ENCODE results near the gene KCNMB1.
"Not testable (repeated sequence)": the region's sequence is repeated elsewhere in the genome, so short reads cannot be mapped to it uniquely, and the experiment has no call there.

Gene KCNMB1

GRCh38 chr5:170413897-170414296 lies 24.7 kb upstream of the KCNMB1 start:
- DNase-seq = no peak

GRCh38 chr5:170411100-170411499 lies 21.9 kb upstream of the KCNMB1 start:
- no peak for DNase-seq

DNA sequence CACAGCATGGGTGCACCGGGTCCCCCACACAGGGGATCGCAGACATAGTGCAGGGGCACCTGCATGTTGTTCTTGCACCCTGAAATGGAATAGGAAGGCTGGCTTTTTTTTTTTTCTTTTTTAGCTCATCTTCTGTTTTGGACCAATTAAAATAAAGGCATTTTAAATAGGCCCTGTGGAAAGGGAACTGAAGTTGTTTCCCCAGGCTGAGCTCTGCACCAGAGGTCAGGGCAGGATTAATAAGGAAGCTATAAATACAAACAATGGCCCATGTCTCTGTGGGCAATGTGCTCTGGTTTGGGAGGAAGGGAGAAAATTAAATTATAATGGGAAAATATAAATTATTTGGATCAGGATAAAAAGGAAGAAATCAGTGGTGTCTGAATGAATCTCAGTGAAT lies 21.2 kb upstream of the KCNMB1 start:
- DNase-seq = no peak

- DNase-seq = no peak
These were observed 19.9 kb upstream of the KCNMB1 start for GRCh38 chr5:170408877-170409660.

DNA sequence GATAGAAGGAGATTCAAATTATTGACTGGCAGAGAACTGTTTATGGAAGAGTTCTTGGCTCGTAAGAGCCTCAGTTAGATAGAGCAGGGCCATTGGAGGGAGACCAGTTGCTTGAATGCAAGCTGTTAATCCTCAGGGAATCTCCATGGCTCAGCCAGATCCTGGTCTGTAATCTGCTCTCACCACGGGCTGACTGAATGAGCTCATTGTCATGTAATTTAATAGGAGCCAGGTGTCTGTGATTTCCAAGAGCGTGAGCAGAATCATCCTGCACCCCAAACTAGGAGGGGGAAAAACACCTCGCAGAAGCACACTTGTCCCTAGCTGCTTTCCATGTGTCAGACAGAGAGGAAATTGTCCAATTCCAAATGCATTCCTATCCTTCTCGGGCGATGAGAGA lies 19.1 kb upstream of the KCNMB1 start:
- DNase-seq = peak; percentile 11

DNA sequence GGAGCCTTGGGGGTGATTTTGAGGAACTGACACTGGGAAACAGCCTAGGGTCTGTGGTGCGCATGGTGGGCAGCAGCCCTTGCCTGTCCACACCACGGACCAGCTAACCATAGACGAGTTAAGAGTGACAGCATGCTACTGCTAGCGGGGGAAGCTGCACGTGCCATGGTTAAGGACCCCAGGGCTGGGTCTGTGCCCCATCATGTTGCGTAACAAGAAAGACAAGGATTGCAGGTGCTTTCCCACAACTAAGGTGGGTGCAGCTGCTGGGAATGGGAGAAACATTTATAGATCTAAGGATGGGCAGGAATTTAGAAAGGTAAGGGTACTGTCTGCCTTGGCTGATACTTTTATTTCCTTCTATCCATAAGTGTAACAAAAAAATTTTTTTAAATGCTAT lies 17.9 kb upstream of the KCNMB1 start:
- DNase-seq = no peak

DNA sequence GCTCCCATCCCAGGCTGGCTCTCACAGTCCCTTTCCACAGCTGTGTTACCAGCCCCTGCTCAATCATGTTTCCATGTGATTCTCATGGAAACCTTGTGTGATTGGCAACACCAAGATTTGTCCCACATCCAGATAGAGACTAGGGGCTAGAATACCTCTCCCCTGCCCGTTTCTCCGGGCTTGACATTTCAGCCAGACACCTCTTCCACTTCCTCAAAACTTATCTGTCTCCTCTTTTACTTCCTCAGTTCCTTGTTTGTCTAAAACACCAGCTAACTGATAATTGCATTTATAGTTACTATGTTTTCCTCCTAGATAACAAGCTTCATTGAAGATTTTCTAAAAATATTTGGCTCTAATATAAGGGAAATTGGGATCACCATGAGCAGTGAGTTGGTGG lies 16.6 kb upstream of the KCNMB1 start:
- DNase-seq = no peak

DNA sequence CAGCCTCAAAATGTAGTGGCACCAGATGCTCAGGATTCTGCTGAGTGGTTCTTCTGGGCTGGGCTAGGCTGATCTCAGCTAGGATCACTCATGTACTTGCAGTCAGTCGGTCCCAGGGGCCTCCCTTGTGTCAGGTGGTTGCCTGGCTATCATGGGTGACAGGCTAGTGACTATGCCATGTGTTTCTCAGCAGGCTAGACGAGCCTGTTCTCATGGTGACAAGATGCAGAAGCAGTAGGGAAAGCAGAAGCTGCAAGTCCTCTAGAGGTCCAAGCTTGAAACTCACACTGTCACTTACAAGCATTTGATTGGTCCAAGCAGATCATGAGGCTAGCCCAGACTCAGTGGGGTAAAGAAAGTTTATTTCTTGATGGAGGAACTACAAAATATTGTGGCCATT lies 15.2 kb upstream of the KCNMB1 start:
- peak; percentile 13 for DNase-seq

- DNase-seq = no peak
These were observed 14.5 kb upstream of the KCNMB1 start for GRCh38 chr5:170403675-170404074.

DNA sequence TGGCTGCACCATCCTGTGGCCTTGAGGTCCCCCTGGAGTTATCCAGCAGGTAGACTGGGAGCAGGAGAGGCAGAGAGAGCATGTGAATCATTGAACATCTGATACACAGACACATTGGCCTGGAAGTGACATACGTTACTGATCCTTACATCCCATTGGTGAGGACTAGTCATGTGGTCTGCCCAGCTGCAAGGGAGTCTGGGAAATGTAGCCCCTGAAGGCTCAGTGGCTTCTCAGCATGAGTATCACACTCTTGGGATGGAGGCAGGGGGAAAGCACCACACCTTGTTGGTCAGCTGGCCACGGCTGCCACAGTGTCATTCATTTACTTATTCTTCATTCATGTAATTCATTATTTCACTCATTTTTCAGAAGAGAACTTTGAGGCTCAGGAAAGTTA lies 13.3 kb upstream of the KCNMB1 start:
- DNase-seq = no peak

- DNase-seq = no peak
These were observed 7.9 kb upstream of the KCNMB1 start for GRCh38 chr5:170397059-170397458.

DNA sequence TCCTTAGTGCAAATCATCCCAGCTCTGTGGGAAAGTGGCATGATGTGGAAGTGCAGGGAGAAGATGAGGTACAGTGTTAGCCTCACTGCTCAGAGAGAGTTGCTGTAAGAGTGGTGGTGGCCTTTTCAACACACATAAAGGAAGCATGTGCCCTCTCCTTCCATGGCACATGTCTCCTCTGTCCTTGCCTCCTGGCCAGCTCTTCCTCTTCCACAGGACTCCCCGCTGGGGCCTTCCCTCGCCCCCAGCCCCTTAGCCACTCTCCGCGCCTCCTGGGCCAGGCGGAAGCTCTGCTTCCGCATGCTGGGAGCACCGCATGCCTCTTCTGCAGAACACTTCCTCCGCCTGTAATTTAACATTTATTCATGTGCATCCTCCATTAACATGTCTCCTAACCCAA lies 4.8 kb upstream of the KCNMB1 start:
- no peak for DNase-seq

- DNase-seq = no peak
These were observed 4.1 kb upstream of the KCNMB1 start for GRCh38 chr5:170393235-170393634.

- no peak for DNase-seq
These were observed 1.3 kb upstream of the KCNMB1 start for GRCh38 chr5:170390472-170390871.

DNA sequence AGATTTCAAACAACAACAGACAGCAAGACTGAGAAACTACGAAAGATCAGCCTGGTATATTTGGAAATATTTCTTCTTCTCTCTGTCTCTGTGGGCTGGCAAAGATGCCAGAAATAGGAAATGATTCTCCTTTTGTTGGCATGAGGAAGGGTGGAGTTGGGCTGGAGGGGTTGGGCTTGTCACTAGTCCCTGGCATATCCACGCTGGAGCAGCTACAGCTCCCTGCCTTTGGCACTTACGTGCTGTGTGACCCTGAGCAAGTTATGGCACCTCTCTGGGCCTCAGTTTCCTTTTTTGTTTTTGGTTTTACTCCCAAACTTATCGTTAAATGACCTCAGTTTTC lies 354 bp upstream of the KCNMB1 start:
- no peak for DNase-seq

DNA sequence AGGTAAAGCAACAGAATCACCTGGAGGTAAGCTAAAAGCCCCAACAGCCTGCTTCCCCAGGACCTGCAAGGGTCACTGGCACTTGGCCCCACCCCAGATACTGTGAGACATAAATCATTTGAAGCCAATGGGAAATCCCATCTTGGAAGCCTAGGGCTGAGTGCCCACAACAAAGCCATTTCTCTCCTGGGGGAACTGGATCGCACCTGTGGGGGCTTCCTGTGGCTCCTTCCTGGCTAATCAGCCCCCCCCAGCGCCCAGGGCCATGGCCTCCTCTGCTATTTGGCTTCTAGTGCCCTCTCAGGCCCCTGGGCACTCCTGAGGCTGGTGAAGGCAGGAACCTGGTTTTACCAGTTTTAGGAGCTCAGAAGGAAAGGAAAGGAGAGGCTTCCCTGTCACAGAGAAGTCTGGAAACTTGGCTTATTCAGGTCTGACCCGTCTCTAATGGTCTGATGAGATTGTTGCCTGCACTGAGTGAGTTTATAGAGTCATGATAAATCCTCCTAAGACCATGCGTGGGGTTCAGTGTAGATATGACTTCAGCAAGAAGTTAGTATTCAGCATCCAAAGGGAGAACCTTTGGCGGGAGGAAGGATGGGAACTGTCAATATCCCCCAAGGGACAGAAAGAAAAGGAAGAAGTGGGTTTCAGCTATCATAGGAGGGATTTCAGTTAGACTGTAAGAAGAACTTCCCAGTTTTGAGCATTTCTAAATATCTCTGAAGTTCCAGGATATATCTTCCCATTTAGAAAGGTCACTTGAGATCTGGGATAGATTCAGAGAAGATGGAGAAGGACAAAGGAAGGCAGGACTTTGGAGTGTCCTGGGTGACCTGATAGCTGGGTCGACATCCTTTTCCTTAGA lies 1.2 kb downstream of the KCNMB1 start:
- DNase-seq = no peak

DNA sequence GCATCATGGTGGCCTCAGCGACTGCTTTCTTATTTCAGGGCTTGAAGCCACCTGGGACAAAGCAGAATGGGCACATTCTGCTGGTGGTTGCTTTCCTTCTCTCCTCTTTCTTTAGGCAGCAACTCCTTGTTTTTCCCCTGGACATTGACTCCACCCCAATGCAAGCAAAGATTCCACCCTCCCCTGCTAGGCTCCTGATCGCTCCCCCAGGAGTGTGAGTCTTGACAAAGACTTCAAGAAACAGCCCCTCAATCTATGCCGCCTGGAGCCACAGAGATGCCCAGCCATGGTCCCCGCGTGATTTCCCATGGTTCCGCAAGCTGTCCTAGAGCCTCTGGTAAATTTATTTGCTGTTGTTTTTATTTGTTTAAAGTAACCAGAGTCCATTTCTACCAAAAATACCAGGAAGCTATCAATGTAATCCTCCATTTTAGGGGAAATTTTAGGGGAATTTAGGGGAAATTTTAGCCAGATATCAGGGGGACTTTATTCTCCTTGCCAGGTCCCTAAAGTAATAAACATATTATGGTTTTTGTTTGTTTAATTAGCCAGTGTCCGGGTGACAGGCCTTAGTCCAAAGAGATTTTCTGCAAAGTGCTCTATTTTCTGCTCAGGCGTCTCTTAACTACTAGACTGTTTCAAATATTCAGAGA lies 2.3 kb downstream of the KCNMB1 start:
- DNase-seq = no peak

DNA sequence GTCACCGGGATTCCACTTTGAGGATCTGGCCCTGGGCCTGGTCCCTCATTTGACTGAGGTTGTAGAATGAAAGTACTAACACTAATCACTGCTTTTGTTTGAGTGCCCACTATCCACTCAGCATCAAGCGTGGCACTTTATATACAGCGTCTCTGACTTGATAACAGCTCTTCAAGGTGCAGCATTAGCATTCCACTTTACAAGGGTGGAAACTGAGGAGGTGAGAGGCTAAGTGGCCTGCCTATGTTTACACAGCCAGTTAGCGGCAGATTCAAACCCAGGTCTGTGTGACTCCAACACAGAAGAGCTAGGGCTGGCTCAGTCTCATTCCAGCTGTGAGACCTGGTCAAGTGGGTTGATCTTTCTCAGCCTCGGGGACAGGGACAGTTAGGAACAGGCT lies 5.9 kb downstream of the KCNMB1 start:
- DNase-seq = no peak

- DNase-seq = no peak
These were observed 6.4 kb downstream of the KCNMB1 start for GRCh38 chr5:170382790-170383189.

DNA sequence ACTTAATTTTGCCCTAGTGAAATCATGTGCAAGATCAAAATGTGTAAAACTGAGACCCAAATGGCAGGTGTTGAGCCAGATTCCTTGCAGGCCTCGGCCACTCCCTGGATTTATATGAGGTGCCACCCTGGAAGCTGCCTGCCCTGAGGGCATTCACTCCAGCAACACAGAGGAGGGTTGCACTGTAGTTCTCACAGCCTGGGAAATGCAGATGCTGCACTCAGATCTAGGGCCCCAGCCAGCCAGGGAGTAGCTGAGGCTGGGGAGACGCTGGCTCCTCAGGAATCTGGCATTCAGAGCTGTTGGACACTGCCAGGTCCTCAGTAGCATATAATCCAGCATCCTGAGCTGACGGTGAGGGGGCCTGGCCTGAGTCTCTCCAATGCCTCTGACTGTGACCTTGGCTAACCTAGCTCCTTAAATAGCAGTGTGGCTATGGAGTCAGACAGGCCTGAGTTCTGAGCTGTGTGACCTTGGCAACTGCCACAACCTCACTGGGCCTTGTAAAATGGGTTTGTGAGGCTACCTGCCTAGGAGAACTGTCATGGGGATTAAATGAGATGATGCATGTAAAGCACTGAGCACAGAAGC lies 8.7 kb downstream of the KCNMB1 start:
- DNase-seq = no peak

DNA sequence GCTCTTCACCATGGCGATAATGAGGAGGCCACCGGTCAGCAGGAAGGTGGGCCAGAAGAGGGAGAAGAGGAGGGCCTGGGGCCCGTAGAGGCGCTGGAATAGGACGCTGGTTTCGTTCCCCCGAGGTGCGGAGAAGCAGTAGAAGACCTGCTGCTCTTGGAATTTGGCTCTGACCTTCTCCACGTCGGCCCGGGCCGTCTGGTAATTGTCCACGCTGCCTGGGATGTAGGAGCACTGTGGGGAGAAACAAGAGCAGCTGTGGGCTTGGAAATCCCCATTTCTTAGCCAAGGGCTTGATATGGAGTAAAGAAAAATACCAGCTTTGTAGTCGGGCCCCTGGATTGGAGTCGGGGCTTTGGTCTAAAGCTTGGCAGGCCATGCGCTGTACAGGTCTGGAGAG lies 10.4 kb downstream of the KCNMB1 start:
- DNase-seq = no peak

GRCh38 chr5:170377027-170377426 lies 12.1 kb downstream of the KCNMB1 start:
- DNase-seq = no peak

DNA sequence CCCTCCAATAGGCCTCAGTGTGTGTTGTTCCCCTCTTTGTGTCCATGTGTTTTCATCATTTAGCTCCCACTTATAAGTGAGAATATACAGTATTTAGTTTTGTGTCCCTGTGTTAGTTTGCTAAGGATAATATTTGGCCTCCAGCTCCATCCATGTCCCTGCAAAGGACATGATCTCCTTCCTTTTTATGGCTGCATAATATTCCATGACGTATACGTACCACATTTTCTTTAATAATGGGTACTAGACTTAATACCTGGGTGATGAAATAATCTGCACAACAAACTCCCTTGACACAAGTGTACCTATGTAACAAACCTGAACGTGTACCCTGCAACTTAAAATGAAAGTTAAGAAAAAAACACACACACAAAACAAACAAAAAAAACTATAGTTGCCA lies 12.6 kb downstream of the KCNMB1 start:
- DNase-seq = not testable (repeated sequence)

GRCh38 chr5:170375283-170375682 lies 13.9 kb downstream of the KCNMB1 start:
- no peak for DNase-seq

Data from midbrain (tissue), 1 donor.